Measurements from ENCODE around the gene ADK. TPM values are rescaled to one million over a fixed set of nuclear protein-coding genes. Genes with fewer than 3 reads are reported as not detected.

ADK gene
- total RNA-seq, 4 donors from 2014 or later: 15.3 to 23.3 (median 20.8) TPM

GRCh38 chr10:74223755-74224529, 72.9 kb downstream of the ADK start:
- Histone ChIP-seq H3K9me3 (no peaks in the 10 kb centered on the region), H3K27ac (no peak overlapping the region), H3K4me3 (no peak overlapping the region), H3K27me3 (no peaks in the 10 kb centered on the region), H3K36me3 (no peaks in the 10 kb centered on the region), H3K4me1 (no peaks in the 10 kb centered on the region)
- 67 to 70% methylated on average over 9 of the region's 9 CpGs for WGBS, 2 donors (ENCODE audit: low coverage in 1 of 2)
- no peak for ATAC-seq
- no peak for TF ChIP-seq CTCF (IDR thresholded peaks at IDR 0.05)
- TF ChIP-seq POLR2AphosphoS5 (IDR thresholded peaks at IDR 0.05): no peak
- no peak for TF ChIP-seq EP300 (IDR thresholded peaks at IDR 0.05)
- no peak for TF ChIP-seq POLR2A (IDR thresholded peaks at IDR 0.05)

- no peaks in the 10 kb centered on the region for H3K27me3 ChIP-seq
- WGBS, 2 donors (ENCODE audit: low coverage in 1 of 2): 43 to 74% methylated on average over 1 to 3 of the region's 3 CpGs
- TF ChIP-seq POLR2AphosphoS5 (IDR thresholded peaks at IDR 0.05): no peak
- TF ChIP-seq CTCF (IDR thresholded peaks at IDR 0.05): no peak
- no peak for TF ChIP-seq EP300 (IDR thresholded peaks at IDR 0.05)
- no peak for TF ChIP-seq POLR2A (IDR thresholded peaks at IDR 0.05)
- H3K36me3 ChIP-seq: no peaks in the 10 kb centered on the region
- ATAC-seq: no peak
- no peak overlapping the region for H3K4me3 ChIP-seq
- H3K27ac ChIP-seq: no peak overlapping the region
- H3K9me3 ChIP-seq: no peaks in the 10 kb centered on the region
- no peaks in the 10 kb centered on the region for H3K4me1 ChIP-seq
Measured at GRCh38 chr10:74227697-74228424, 76.8 kb downstream of the ADK start.

- Histone ChIP-seq H3K36me3 (no peaks in the 10 kb centered on the region), H3K27ac (no peak overlapping the region), H3K9me3 (no peaks in the 10 kb centered on the region), H3K4me3 (no peak overlapping the region), H3K4me1 (no peaks in the 10 kb centered on the region), H3K27me3 (no peaks in the 10 kb centered on the region)
- TF ChIP-seq CTCF (IDR thresholded peaks at IDR 0.05) (no peak), POLR2AphosphoS5 (IDR thresholded peaks at IDR 0.05) (no peak), POLR2A (IDR thresholded peaks at IDR 0.05) (no peak), EP300 (IDR thresholded peaks at IDR 0.05) (no peak)
- WGBS, 2 donors (ENCODE audit: low coverage in 1 of 2): 80% methylated on average over 2 of the region's 2 CpGs; no CpG with 5 or more reads in 1 of the 2 donors
- ATAC-seq: no peak
Measured at GRCh38 chr10:74231375-74231774, 80.4 kb downstream of the ADK start.

- H3K27me3 ChIP-seq: no peaks in the 10 kb centered on the region
- ATAC-seq: no peak
- no peaks in the 10 kb centered on the region for H3K36me3 ChIP-seq
- peaks cover 0 to 5% (median 0%) of the 10 kb centered on the region in 3 donors for H3K4me1 ChIP-seq
- H3K9me3 ChIP-seq: no peaks in the 10 kb centered on the region
- no peak for TF ChIP-seq EP300 (IDR thresholded peaks at IDR 0.05)
- TF ChIP-seq CTCF (IDR thresholded peaks at IDR 0.05): no peak
- no peak for TF ChIP-seq POLR2AphosphoS5 (IDR thresholded peaks at IDR 0.05)
- no peak for TF ChIP-seq POLR2A (IDR thresholded peaks at IDR 0.05)
- no peak overlapping the region for H3K4me3 ChIP-seq
- WGBS, 2 donors (ENCODE audit: low coverage in 1 of 2): 81 to 92% methylated on average over 4 of the region's 4 CpGs
- no peak overlapping the region for H3K27ac ChIP-seq
Measured at GRCh38 chr10:74233281-74233680, 82.3 kb downstream of the ADK start.

All from gastroesophageal sphincter (tissue), 4 donors.